ENCODE data around the gene SMIM32. TPM values are rescaled to one million over a fixed set of nuclear protein-coding genes. Genes with fewer than 3 reads are reported as not detected.

Gene SMIM32
- not detected for total RNA-seq
- long read RNA-seq = 0 reads

DNA sequence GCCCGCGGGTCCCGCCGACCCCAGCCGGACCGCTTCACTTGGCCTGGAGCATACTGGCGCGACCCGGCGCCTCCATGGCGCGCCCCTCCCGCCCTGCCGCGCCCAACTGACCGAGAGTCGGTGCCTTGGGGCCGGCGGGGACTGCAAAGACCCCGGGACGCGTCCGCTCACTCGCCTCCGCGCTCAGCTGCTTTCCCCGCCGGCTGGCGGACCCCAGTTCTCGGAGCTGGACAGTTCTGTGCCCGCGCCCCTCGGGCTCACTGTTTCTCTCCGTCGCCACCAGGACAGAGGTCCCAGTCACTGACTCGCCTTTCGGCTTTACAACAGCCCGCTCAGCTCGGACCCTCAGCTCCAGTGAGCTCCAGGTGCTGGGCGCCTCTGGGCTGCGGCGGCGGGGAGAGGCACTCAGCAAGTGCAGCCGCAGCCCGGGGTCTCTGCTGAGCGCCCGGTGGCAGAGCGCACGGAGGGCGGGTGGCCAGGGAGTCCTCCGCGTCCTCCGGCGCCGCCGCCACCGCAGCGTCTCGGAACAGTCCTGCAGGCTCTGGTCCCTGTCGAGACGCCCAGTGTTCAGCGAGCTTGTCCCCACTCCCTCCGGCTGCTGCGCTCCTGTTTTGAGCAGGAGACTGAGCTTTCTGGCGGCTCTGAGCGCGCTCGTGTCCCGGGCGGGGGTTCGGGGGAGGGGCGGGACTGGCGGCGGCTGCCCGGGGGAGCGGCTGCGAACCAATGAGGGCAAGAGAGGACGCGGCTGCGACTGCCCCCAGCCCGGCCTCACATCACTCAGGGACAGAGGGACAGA is at the start of gene SMIM32:
Gene SMIM32 (minus strand): TSS at position 637 of the 796 bp plus-strand sequence. CDS start 638 bp downstream, outside the sequence.
- intact Hi-C loops (cut with DNase I) = no loop called here
- no peak for DNase-seq (ENCODE audit: low spot score)

DNA sequence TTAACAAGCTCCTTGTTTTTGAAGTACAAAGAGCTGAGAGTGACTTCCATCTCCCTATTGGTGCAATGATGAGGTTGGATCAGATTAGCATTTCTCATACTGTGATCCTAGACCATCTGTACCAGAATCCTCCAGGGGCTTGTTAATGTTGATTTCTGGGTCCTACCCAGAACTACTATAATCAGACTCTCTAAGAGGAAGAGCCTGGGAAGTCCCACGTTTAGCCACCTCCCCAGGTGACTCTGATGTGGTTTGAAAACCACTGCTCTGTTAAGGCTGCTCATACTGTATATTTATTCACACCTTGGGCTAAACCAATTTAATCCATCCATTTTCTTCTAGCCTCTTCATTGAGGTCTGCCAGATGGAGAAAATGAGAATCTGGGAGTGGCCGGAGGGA is 49.6 kb upstream of the SMIM32 start:
- DNase-seq (ENCODE audit: low spot score) = no peak
- intact Hi-C loops (cut with DNase I) = loop anchor here (10.0 kb wide), 1 partner anchor 182 kb away; no protein-coding TSS in a partner anchor

DNA sequence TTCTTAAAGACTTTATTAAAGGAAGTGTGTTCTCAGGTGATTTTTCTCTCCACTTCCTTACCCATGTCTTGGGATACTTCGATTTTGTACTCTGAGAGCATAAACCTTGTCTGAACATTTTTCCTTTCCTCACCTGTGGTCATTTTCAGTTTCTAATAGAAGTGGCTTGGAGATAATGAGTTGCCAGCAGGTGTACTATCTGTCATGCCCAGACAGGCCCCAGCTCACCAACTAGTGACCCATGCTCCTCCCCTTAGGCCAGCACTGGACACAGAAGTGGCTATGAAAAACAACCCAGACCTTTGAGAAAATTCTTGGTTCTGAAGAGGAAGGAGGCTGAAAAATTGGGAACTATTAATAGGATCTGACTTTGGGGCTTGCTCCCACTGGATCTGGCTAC is 49.2 kb upstream of the SMIM32 start:
- intact Hi-C loops (cut with DNase I) = loop anchor here (10.0 kb wide), 1 partner anchor 183 kb away; no protein-coding TSS in a partner anchor
- no peak for DNase-seq (ENCODE audit: low spot score)

DNA sequence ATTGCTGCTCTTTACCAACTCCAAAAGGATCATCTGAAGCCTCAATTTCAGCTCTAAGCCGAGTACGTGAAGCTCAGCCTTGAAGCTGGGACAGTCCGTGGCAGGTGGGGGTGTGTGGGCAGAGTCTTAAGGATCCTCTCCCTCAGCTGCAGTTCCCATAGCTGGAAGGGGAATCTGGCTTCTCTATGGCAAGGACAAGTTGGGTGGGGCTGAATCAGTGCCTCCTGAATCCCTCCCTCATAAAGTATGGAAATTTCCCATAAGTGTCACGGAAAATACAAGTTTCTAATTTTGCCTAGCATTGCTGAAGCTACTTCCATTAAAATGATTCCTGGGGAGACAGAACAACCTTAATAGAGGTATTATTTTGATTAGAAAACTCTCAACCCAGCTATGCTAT is 47.9 kb upstream of the SMIM32 start:
- no peak for DNase-seq (ENCODE audit: low spot score)
- intact Hi-C loops (cut with DNase I) = loop anchor here (10.0 kb wide), 1 partner anchor 184 kb away; no protein-coding TSS in a partner anchor

DNA sequence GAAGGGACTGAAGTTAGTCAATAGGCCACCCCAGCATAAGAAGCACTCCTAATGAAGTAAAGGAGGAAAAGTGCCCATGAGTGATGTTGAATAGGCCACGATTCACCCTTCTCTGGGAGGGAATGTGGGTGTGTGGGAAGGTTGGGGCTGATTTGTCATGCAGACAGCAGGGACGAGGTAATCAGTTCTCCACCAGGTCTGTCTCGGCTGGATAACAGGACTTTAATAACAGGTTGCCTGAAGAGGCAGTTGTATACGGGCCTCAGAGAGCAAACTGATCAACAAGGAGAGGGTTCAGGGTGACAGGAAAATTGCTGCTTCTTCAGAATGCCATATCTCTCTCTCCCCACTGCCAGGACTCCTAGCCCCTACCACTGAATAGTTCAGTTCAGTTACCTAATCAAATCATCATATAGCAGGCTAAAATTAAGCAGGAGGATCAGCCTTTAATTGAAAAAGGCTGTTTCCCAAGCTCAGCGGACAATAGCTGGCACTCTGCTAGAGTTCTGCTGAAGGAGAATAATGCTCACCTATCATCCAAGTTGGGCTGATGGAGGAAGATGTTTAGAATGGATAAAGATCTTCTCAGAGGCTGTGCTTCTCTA is 43.6 kb upstream of the SMIM32 start:
- no peak for DNase-seq (ENCODE audit: low spot score)
- intact Hi-C loops (cut with DNase I) = no loop called here

DNA sequence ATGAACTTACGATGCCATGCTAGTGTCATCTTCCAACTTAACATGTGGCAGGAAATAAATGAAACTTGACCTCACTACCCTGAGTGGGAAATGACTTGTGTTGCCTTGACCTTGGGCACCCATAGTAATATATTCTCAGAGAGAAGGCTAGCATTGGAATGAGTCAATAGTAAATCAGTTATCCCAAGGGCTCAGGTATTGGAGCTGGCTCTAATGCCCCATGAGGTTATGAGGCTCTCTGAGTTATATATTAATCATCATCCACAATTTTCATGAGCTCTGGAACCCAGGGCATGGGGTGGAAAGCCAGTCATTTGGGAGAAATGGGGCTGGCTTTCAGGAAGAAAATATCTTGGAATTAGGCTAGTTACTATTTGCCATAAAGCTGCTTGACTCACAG is 42.4 kb upstream of the SMIM32 start:
- DNase-seq (ENCODE audit: low spot score) = no peak
- intact Hi-C loops (cut with DNase I) = no loop called here

DNA sequence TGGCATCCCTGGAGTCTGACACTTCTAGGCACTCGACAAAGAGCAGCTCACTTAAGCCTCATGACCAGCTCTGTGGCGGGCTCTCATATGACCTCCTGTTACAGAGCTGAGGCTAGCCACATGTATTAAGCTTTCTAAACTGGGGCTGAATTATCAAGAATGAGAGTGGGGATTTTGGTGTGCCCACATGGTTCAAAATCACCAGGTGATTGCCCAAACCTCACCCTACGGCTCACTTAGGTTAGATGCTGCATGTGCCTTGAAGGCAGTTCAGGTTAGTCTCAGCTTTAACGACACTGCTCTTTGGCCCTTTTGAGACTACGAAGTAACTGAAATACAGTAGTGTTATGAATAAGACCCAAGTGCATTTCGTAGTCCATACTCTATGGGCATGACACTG is 39.4 kb upstream of the SMIM32 start:
- DNase-seq (ENCODE audit: low spot score) = no peak
- intact Hi-C loops (cut with DNase I) = no loop called here

DNA sequence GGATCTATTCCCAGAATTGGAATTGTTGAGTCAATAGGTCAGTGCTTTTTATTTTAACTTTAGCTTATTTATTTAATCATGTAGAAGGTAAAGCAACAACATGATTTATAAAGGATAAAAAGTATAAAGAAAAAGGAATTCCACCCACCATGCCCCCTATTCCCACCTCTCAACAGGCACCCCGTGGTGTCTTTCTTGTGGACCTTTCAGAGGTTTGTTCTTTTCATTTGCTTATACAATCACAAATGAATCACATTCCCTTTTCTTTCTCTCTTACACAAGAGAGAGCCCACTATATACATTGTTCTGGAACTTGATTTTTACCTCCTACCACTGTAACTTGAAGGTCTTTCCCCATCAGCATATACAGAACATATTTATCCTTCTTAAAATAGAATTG is 37.2 kb upstream of the SMIM32 start:
- intact Hi-C loops (cut with DNase I) = no loop called here
- DNase-seq (ENCODE audit: low spot score) = no peak

DNA sequence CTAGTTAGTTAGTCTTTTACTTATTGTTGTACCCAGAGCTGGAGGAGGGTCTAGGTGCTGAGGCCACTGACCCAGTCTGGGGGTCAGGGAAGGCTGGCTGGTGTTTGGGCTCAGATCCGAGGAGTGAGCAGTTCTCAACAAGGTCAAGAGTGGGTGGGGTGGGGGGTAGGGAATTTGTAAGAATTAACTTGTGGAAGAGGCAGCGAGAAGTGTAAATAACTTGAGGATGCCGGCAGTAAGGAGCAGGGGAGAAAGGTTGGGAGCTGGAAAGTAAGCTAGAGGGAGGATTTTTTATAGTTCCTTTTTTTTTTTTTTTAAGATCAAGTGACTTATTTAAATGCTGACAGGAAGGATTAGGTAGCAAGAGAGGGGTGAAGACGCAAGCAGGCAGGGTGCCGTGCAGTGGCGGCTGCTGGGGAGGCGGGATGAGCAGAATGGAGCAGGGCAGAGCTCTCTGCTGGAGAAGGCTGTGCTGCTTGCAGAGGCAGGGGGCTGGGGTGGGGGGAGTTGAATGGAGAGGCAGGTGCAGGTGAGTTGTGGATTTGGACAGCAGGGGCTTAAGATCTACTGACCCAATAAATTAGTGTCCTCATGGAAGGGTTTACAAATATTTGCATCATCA is 35.3 kb upstream of the SMIM32 start:
- DNase-seq (ENCODE audit: low spot score) = no peak
- intact Hi-C loops (cut with DNase I) = no loop called here

DNA sequence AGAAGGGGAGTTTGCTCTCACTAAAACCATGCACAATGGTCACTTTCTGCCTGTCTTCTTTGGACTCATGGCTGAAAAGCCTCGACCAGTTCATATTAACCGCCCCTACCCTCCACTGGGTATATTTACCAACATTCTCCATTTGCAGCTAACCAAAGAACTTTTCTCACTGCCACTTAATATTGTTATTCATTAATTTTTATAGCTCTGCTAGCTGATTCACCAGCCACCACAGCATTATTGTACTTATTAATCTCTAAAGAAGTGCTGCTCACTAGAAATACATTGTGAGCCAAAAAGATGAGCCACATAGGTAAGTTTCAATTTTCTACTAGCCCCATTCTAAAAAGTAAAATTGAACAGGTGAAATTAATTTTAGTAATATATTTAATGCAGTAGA is 33.4 kb upstream of the SMIM32 start:
- no peak for DNase-seq (ENCODE audit: low spot score)
- intact Hi-C loops (cut with DNase I) = no loop called here

DNA sequence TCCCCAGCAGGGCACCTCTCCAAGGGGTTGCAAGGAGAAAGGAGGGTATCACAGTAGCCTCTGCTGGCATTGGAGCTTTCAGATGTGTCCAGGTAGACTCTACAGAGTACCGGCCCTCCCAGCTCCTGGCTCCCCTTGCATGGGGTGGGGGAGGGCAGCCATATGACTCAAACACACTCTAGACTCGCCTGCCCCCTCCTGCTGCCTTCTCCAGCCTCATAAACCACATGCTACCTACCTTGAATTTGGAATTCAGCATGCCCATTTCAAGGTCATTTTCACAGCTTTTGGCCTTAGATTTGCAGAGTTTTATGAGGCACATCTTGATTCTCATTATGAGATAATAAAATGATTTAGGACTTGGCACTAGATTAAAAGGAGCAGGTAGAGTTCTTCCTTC is 32.8 kb upstream of the SMIM32 start:
- intact Hi-C loops (cut with DNase I) = no loop called here
- peak; percentile 26 for DNase-seq (ENCODE audit: low spot score)

DNA sequence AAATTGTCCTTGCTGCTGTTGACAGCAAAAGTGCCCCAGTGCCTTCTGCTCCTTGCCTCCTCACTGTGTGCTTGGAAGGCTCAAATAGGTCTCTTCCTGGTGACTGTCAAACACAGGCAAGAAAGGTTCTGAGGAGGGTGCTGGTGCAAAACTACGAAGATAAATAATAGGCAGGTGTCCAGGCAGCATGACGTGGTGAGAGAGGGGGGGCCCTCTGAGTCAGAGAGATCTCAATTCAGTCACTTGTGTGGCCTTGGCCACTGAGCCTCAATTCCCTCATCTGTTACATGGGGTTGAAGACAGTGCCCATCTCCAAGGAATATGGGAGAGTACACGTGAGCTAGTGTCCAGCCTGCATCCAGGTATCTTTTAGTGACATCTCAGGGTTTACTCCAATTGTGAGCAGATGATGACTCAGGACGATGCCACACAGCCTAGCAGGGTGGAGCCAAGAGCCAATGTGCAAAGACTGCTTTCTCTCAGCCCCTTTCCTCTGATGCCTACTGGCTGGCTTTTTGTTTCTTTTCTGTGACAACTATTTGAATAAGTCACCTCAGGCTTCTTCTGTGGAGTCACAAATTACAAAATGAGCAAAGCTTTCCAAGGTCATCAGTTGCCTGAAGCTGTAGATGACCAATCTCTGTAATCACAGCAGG is 29.7 kb upstream of the SMIM32 start:
- intact Hi-C loops (cut with DNase I) = no loop called here
- DNase-seq (ENCODE audit: low spot score) = no peak

DNA sequence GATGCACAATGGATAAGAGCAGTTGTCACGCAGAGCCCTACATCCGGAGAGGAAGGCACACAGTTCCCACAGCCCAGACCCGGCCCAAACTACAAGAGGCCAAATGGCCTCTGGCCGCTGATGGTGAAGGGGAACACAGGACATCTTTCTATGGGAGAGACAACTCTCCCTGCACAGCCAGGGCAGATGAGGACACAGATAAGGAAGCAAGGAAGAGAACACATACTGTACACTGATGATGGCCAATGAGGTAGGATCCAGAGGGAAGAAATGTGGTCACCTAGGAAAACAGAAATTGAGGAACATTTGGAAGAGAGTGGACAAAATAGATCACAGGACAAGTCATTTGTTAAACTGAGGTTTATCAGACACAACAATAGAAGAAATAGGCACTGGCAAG is 28.4 kb upstream of the SMIM32 start:
- intact Hi-C loops (cut with DNase I) = no loop called here
- DNase-seq (ENCODE audit: low spot score) = no peak

DNA sequence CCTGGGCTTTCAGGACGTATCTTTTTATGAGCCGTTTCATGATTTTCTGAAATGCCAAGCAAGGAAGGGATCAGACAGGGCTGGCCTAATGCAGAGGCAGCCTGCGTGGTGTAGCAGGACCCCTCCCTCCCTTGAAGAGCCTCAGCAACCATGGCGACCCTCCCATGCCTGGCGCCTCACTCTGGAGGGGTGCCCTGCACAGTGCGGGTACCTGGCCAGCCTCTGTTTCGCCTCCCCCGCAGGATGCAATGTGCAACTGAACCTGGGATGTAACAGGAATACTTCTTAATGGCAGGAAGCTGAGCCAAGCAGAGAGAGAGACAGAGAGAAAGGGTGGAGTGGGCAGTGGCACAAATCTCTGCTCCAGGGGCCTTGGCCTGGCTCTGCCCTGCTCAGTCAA is 23.3 kb upstream of the SMIM32 start:
- no peak for DNase-seq (ENCODE audit: low spot score)
- intact Hi-C loops (cut with DNase I) = no loop called here

DNA sequence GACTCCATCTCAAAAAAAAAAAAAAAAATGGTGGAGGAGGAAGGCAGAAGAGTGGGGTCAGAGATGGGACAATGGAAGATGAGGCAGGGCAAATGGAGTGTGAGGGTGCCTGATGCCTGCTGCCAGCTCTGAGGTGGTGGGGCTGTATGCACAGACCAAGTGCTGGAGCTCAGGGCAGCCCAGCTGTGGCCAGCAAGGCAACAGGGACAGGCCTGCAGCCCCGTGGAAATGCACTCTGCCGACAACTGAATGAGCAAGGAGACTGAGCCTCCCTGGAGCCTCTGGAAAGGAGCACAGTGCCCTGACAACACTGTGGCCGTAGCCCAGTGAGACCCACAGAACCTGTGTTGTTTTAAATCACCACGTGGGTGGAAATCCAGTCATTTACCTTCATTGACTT is 22.9 kb upstream of the SMIM32 start:
- intact Hi-C loops (cut with DNase I) = no loop called here
- DNase-seq (ENCODE audit: low spot score) = no peak

DNA sequence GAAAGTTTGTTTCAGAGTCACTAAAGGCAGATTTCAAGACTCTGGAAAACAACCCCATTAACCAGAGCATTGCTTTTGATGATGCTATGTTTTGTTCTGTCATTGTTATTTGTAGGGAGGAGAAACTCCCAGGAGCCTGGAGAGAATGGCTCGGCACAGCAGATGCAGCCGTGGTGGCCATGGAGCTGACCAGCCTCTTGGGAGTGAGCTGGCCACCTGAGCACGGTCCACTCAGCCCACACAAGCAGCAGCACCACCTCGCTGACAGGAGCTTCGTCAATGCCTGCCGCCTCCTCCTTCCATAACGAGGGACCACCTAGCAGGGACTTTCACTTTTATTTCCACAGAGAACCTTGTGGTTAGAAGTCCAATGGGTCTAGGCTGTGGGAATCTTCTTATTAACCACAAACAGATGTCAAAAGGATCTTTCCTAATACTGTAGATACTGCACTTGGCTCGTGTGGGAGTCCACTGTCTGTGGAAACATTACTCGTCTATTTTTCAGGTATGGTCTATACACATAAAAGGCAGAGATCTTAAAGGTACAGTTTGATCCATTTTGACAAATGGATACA is 21.0 kb upstream of the SMIM32 start:
- DNase-seq (ENCODE audit: low spot score) = no peak

DNA sequence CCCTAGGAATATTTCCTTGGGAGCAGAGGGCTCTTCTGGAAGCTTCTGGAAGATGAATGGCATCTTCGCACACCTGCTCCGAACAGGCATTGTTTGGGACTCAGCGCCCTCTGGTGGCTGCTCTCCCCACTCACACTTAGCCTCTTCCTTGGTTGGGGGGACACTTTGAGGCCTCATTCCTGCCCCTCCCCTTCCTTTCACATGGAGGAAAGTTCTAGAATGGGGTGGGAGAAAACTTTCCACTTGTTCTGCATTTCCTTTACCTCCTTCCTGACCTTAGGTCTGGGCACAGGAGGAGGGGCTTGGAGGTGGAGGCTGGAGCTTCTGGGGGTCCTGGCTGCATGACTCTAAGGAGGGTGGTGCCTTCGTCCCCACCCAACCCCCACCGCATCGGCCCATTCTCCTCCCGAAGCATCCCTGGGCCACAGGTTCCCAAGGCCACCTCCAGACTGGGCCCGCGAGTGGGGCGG is 19.3 kb upstream of the SMIM32 start:
- DNase-seq (ENCODE audit: low spot score) = no peak
- intact Hi-C loops (cut with DNase I) = loop anchor here (2.0 to 5.0 kb wide), 3 partner anchors 270 to 650 kb away; no protein-coding TSS in a partner anchor

More for the DNA sequence above, 21.0 kb upstream of the SMIM32 start:
- intact Hi-C loops (cut with DNase I) = loop anchor here (2.0 to 5.0 kb wide), 3 partner anchors 272 to 652 kb away; no protein-coding TSS in a partner anchor

DNA sequence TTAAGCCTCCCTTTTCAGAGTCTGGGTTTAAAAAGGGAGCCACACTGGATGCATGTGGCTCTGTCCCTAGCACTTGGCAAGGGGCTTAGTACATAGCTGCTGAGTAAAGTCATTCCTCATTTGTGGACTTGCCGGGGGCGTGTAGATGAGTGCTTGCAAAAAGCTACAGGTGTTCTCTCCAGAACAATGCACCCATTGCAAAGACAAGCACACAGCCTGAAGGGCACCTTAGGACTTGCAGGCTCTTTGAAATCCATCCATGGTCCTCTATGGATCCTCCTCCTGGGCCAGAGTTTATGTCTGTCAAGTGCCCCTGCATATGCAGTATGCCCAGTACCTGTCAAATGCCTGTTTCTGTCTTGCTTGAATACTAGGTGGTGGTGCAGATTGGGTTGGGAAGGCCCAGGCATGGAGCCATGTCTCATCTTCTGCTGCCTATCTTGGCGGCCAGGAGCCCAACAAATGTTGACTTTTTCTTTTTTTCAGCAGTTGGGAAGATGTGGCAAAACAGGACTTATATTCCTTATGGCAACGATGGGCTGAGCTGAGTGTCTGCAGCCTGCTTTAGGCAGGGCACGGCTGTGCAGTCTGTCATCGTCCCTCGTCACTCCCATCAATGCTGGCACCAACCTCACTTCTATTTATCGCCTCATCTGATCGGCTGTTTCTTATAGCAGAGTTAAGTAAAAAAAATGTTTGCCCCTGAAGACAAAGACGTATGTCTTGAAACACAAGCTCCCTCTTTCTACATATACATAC is 18.5 kb upstream of the SMIM32 start:
- intact Hi-C loops (cut with DNase I) = loop anchor here (2.0 to 5.0 kb wide), 3 partner anchors 269 to 649 kb away; no protein-coding TSS in a partner anchor
- peak; percentile 19 for DNase-seq (ENCODE audit: low spot score)

DNA sequence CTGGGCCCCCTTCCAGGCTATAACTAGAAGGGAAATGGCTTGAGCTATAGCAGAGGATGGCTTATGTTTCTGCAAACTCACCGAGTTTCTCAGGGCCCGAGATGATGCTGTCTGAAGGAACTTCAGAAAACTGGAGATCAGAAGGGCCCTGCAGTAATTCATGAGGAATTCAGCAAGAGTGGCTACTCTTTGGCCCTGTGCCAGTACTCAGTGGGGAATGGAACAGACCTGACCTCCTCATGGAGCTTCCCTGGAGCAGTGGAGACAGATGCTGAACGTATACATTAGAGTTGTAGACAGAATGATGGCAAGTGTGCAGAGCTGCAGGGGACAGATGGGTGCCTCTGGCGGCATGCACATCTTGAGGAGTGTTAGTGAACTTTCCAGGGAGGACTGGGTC is 17.3 kb upstream of the SMIM32 start:
- DNase-seq (ENCODE audit: low spot score) = peak; percentile 36
- intact Hi-C loops (cut with DNase I) = loop anchor here (5.0 kb wide), 2 partner anchors 268 to 648 kb away; no protein-coding TSS in a partner anchor
